NCI-H774 (cell line): ENCODE data around the gene STYXL2.

Experiments
- DNase-seq: peaks from one replicate; lab custom pipeline; 2025; lab: John Stamatoyannopoulos, UW

STYXL2 gene

DNA sequence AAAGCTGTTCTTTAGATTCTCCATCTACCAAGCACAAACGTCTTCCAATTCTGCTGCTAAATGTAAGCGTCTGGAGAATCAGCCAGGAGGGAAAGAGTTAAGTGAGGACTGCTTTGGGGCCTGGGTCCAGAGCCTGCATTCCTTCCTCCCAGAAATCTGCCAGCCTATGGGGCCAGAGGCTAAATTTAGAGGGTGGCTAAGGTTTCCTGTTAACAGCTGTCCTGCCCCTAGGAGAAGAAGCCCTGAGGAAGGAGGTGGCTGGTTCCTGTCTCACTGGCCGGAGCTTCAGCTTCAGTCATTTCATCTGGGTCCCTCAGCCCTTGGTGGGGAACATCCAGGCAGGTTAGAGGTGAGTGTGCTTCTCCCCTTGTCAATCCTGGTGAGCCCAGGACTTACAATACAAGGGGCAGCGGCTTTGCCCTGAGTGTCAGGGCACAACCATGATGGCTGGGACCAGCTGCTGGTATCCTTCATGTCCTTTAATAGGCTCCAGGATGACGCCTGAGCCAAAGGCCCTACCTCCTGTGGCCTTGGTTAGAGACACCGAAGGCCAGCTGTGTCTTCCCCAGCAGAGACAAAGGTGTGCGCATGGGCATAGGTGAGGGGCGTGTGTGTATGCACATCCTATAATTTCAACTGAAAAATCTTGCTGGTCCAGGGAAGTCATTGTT lies at the start of gene STYXL2:
TSS of gene STYXL2 (plus strand) at position 230 of the 671 bp plus-strand sequence. CDS start 775 bp downstream, outside the sequence.
- no peak for DNase-seq

DNA sequence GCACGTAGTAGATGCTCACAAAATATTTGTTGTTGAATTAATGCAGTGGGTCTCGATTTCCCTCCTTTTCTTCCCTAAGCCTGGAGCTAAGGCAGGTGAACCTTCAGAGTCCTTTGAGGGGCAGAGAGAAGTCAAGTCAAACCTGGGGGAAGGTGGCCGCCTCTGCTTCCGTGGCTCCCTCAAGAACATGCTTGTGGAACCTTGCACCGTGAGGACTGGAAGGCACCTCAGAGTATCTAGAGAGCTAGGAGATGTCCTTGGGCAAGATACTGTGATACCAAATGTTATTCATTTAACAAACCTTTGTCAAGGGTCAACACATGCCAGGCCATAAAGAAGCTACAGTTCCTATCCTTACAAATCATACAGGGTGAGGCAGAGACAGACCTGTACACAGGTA lies 42.0 kb upstream of the STYXL2 start:
- DNase-seq: no peak

DNA sequence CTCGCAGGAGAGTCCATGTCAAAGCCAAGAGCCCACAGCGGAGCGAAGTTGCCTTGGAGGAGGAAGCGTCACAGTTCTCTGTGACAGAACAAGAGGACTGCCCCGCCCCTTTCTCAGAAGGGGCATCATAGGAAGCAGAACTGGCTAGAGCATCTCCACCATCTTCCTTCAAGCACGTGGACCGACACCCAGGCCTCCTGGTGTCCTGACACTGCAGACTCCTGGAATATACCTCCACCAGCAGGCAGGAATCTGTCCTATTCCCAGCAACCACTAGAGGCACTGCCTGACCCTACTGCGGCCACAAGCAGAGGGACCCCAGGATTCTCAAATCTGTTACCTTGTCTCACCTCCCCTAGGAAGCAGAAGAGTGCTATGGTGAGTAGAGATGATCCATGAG lies 41.5 kb upstream of the STYXL2 start:
- no peak for DNase-seq

DNA sequence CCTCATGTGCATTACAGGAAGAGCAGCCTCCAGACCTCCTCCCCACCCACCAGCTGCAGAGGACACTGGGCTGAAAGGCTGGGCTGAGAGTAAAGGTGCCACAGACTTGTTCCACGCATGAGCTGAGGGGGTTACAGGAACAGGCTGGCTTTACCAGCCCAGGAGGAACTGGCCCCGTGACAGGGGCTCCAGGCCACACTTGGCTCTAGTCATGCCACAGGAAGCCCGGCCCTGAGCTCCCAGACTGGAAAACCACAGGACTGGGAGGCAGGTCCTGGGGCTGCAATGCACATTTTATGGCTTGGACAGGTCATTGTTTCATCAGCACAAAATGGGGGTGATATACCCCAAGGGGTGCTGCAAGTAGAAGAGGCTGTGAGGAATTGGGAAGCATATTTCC lies 39.3 kb upstream of the STYXL2 start:
- DNase-seq: no peak

DNA sequence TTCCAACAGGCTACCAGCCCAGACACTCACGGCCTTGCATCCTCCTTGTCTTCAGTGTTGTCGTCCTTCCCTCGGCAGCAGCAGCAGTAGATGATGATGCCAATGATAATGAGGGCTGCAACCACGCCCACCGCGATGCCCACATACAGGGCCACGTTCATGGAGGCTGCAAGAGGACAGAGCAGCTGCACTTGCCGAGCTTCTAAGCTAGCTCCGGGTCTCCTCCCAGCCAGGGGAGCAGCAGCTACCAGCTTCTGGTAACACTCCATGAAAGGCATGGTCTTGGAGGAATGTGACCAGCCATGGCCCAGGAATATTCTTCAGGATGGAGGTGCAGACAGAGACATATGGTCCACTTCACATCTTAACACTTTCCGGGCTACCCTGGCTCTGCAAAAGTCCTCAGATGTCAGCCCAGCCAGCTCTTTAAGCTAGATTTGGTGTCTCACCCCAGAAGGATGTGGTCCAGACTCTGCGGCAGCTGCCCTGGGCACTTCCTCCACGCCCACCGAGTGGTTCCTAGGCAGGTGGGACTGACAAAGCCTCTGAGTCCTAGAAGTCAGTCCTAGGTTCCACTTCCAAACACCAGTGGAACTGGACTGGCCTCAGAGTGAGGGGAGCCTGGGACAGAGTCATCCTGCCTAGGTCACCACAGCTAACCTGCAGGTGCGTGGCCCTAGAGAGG lies 38.8 kb upstream of the STYXL2 start:
- DNase-seq: no peak

DNA sequence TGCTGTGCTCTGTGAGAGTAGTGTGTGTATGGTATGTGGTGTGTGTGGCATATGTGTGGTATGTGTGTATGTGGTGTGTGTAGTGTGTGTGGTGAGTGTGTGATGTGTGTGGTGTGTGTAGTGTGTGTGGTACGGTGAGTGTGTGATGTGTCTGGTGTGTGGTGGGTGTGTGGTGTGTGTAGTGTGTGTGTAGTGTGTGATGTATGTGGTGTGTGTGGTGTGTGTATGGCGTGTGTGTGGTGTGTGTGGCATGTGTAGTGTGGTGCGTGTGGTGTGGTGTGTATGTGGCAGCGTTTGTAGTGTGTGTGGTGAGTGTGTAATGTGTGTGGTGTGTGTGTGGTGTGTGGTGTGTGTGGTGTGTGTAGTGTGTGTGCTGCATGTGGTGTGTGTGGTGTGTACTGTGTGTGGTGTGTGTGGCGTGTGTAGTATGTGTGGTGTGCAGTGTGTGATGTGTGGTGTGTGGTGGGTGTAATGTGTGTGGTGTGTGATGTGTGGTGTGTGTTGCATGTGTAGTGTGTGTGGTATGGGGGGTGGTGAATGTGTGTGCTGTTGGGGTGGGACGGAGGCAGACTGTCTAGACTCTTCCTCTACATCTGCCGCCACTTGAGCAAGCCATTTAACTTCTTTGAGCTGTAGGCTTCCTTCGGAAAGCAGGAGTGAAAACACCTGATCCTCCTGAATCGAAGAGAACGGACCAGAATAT lies 37.2 kb upstream of the STYXL2 start:
- no peak for DNase-seq

DNA sequence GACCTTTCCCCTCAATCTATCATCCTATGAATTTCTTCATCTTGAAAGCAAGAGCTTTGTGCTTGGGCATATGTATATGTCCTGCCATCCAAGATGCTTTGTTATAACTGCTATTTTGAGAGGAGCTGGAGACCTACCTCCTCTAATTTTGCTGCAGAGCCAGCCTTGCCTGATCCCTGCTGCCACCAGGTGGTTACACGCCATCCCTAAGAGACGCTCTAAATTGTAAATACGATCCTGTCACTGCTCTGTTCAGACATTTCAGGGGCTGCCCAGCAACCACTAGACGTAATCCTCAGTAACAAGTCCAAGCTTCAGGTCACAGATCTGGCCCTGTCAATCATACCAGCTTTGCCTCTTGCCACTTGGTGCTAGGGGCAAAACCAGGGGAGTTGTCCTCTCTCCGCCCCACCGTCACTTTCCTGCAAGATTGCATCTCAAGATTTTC lies 36.6 kb upstream of the STYXL2 start:
- peak; percentile 74 for DNase-seq

DNA sequence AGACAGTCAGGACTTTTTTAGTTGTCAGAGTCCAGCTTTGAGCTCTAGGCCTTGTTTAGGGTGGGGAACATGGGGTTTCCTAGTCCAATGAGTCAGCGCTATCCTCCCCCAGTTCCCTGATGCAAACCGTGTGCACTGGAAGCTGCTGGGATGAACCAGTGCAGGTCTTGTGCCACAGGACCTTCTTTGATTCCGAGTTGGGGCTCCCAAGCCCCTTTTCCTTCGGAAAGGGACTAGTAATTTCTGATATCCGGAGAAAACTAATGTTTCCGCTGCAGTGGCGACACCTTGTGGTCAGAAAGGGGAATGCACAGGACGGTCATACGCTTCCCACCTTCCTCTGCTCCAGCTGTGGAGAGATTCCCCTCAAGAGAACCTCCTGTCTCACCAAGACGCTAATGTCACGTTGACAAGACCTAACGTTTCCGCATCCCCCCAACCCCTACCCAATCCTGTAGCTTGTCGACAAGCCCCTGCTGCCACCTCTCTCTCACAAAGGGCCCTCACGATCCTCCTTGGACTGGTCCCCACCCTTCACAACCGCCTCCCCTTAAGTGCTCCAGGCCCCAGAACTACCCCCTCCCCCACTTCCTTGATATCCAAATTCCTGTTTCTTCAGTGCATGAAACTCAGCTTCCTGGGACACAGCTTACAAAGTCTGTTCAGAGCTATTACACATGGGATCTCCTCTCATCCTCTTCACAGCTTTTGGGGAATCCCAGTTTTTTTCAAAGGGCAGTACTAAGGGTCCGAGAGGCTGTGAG lies 34.6 kb upstream of the STYXL2 start:
- DNase-seq: peak; percentile 60

DNA sequence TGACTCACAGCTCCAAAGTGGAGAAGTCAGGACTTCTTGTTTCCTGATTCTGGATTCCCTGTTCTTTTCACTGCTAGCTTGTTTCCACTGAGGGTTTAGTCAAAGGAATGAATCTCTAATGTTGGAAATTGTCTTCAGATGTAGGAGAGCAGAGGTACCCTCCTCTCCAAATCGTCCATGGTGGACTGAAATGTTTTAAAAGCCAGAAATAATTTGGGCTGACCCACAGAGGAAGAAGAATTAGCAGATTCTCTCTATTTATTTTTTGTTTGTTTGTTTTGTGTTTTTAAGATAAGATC lies 34.1 kb upstream of the STYXL2 start:
- DNase-seq: no peak

DNA sequence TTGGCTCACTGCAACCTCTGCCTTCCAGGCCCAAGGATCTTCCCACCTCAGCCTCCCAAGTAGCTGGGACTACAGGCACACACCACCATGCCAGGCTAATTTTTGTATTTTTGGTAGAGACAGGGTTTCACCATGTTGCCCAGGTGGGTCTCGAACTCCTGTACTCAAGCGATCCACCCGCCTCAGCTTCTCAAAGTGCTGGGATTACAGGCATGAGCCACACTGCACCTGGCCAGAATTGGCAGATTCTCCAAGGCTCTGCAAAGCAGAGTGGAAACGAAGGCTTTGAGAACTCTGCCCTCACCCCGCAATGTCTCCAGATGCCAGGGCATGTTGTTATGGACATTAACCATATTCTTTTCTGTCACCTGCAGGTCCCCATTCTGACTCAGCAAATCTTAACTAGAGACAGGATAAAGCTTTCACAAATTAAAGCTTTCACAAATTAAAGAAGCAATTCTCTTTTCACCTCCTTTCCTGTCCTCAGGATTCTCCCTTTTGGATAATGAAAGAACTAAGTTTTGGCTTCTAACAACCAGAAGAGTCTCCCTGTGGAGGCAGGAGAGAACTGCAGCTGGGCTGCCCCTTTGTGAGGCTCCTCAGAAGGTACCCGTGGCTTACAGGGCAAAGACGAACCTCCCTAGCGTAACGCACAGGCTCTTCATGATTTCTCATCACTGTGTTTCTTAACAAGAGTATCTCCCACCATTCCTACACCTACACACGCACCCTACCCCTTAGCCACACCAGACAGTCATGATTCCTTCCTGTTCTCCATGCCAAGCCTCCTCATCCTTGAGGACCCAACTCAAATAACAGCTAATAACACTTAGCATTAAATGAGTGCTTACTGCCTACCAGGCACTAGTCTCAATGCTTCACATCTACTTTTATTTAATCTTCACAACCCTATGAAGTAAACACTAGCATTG lies 33.5 kb upstream of the STYXL2 start:
- DNase-seq: no peak

DNA sequence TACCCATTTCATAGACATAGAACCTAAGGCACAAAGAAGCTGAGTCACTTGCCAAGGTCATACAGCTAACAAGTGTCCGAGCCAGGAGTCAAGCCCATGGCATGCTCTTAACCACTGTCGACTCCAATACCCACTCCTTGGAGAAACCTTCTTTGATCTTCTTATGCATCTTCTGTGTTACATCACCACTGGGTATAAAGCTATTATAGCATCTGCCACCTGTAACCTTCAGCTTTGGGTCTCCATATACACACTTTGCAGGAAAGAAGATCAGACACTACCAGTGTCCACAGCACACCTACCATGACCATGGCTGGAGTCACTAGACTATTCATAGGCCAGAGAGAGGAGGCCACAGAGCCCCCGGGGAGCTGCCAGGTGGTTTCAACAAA lies 32.8 kb upstream of the STYXL2 start:
- DNase-seq: no peak

DNA sequence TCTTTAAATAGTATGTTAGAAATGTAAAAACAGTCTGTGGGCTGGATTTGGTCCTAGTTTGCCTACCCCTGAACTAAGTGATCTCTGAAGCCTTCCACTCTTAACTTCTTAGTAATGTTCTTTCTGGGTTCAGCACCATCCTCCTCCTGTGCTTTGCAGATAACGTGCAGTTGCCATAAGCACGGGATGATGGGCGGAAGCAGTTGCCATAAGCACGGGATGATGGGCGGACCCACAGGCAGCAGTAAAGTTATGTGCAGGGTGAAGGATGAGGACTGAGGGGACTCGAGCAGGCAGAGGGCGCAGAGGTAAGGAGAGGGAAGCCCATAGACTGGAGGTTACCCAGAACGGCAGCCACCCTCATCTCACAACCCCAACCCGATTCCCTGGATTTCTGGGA lies 29.3 kb upstream of the STYXL2 start:
- no peak for DNase-seq

DNA sequence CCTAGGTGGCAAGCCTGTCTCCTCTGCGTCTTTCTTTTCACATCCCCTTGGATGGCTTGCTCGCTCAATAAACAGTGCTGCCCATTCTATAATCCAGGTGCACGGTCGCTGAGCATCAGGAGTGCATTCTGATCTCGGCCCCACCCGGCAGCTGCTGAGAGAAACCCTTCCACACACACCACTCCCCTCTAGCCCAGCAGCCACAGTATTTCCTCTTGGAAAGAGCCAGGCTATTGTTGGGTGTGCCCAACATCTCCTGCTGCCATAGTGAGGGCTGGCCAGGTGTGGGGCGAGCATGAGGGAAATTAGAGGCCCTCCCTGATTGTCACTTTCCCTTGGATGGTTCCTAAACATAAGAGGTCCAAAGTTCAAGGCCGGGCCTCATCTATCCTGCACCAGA lies 28.4 kb upstream of the STYXL2 start:
- DNase-seq: no peak

DNA sequence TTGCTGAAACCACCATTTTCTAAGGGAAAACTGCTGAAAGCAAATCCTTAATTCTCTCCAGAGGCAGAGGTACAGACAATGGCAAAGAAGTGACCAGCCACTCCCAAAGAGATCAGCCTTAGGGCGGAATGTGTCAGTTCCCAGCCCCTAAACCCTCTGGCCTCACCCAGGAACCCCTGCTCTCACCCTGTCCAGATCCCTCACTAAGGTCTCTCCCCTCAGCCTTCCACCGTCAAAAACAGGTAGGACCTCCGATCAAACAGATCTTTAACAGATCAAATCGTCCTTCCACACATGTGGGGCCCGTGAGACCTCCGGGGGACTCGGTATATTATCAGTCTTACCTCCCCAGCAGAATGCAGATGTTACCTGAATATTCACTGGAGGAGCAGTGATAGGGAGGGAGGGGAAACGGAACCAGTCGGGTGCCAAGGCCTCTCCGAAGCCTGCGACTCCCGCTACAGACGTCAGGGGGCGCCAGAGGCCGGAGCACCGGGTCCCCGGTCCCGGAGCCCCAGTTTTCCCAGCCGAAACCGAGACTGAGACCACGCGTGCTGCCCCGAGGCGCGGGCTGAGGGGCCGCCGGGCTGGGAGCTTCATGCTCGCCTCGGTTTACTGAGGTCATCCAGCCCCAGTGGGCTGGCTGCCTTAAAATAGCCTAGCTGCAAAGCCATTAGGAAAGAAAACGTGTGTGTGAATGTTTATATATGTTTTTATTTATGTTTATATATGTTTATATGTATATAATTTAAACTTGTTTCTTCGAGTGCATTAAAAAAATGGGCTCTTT lies 27.3 kb upstream of the STYXL2 start:
- DNase-seq: peak; percentile 64

DNA sequence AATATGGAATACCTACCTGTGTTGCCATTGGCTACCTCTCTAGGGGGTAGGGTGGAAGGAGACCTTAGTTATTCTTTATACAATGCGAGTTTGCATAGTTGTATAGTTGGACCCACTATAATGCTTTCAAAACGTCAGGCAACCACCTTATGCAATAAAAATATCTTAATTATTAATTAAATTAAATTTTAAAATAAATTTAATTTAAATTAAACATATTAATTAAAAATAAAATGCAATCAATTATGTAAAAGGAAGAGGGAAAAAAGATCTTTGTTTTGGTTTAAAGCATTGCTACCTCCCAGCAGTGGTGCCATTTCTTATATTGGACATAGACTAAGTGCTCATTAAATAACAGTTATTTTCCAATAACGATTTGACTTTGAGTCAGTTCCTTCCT lies 26.0 kb upstream of the STYXL2 start:
- DNase-seq: no peak

DNA sequence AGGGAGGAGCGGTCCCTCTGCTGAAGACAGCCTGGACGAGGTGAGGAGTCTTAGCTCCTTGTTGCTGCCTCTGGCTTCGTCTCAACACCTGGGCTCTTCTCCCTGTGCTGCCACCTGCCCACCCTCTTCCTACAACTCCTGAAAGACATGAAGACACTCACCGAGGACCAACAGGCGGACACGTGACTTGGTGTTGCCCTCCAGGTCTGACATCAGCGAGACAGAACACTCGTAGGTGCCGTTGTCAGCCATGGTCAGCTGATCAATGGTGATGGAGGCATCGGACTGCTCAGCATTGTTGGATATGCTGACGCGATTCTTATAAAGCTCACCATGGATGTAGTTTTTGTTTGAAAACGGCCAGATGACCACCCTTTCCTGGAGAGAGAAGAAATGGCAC lies 25.1 kb upstream of the STYXL2 start:
- DNase-seq: no peak

DNA sequence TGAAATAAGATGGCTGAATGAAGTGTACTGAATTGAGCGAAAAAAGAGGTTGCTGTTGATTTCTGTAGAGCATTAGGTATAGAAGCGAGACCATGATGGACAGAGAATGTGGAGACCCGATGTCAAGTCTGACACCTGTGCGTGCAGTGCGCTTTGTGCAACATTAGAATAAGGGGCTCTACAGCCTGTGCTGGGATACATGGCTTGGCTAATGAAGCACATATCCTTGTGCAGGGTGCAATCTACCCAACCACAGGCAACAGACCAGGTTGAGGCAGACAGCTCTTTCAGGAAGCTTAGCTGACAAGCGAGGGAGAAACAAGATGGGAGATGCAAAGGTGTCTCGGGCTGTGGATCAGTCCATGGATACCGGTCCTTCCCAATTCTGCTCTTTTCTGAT lies 22.6 kb upstream of the STYXL2 start:
- no peak for DNase-seq

DNA sequence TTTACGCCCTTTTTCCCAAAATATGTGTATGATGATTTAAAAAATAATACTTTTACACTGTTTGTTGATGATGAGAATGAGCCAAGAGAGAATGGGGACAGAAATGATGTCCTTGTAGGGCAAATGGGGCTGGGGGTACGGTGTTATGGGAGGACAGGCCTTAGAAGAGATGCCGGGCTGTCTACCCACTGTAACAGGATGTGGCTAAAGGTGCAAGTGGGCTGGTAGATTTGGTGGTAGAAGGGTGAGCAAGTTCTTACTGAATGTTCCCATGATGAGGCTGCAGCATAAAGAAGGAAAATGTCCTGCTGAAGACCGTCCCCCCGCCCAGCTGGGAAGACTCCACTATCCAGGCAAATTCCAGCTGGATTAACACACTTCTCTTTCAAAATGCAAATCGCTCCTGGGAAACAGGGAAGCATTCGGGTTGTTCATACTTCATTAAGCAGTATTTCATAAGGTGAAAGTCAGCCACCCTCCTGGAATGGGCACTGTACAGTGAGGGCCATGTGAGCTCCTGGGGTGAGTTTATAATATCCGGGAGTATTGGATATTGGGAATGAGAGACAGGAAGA lies 17.7 kb upstream of the STYXL2 start:
- DNase-seq: no peak

DNA sequence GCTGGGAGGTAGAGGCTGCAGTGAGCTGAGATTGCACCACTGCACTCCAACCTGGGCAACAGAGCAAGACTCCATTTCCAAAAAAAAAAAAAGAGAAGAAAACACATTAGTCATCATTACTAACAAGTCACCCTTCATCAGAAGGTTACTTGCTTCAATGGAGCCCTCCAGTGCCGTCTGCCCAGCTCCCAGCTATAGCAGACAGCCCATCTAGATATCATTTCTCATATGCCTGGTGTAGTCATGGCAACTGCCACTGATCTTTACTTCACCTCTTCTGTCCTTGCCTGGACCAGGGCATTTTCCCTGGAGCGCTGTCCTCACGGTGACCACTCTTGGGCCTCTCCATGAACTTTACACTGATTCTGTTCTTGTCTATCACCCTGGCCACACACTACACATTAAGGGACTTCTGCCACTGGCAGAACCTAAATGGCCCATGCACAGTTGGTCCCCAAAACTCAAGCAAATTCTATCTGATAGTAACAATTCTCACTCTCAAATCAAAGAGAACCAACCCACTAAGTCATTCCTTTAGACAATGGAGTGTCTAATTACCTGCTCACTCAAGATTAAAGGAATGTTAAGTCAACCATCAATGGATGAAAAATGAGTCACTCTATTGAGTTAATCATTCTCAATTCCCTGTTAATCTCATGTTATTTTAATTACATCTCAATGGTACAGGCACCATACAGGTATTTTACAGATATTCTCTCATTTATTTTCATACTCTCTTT lies 16.6 kb upstream of the STYXL2 start:
- no peak for DNase-seq

DNA sequence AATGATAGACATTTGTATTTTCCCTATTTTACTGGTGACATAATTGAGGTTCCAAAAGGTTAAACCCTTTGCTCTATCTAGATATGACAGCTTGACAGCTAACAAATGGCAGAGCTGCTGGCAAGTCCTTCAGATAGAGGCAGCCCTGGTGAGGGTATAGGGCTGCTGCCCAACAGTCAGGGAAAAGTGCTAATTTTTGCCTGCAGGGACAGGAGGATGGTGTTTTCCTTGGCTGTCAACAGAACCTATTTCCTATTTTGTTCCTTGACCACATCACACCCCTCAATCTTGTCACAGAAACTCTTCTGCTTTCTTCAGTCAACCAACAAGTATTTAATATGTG lies 16.0 kb upstream of the STYXL2 start:
- DNase-seq: no peak
